Right kidney (tissue), 1 donor: ENCODE results near the gene HELZ.
A peak's percentile ranks its signal among the peaks of the same experiment; 100 is the strongest.
"Not testable (repeated sequence)": the region's sequence is repeated elsewhere in the genome, so short reads cannot be mapped to it uniquely, and the experiment has no call there.

Source experiments
- DNase-seq: peaks from one replicate; pipeline ENCODE4 v3.0.0-alpha.2; 2016

Gene HELZ

GRCh38 chr17:67265436-67266019 is 20.5 kb upstream of the HELZ start:
- no peak for DNase-seq

- DNase-seq, result no peak
Measured at GRCh38 chr17:67262435-67263117, 17.6 kb upstream of the HELZ start.

- DNase-seq, result no peak
Measured at GRCh38 chr17:67260170-67260987, 15.4 kb upstream of the HELZ start.

GRCh38 chr17:67258821-67259468 is 13.9 kb upstream of the HELZ start:
- DNase-seq, result no peak

- no peak for DNase-seq
Measured at GRCh38 chr17:67256075-67256732, 11.2 kb upstream of the HELZ start.

- no peak for DNase-seq
Measured at GRCh38 chr17:67253384-67253783, 8.4 kb upstream of the HELZ start.

GRCh38 chr17:67251586-67251985 is 6.6 kb upstream of the HELZ start:
- DNase-seq, result not testable (repeated sequence)

GRCh38 chr17:67248291-67248690 is 3.3 kb upstream of the HELZ start:
- no peak for DNase-seq

- no peak for DNase-seq
Measured at GRCh38 chr17:67247416-67247900, 2.5 kb upstream of the HELZ start.

GRCh38 chr17:67246653-67247415 is 1.8 kb upstream of the HELZ start:
- DNase-seq, result peak; percentile 68

- no peak for DNase-seq
Measured at GRCh38 chr17:67246403-67246652, 1.3 kb upstream of the HELZ start.

- peak; percentile 76 for DNase-seq
Measured at GRCh38 chr17:67245694-67246402, 852 bp upstream of the HELZ start.

GRCh38 chr17:67244431-67245072 is 444 bp downstream of the HELZ start:
- DNase-seq, result peak; percentile 88

GRCh38 chr17:67243284-67243683 is 1.7 kb downstream of the HELZ start:
- DNase-seq, result no peak

- DNase-seq, result no peak
Measured at GRCh38 chr17:67241719-67242341, 3.2 kb downstream of the HELZ start.

GRCh38 chr17:67239597-67239996 is 5.4 kb downstream of the HELZ start:
- DNase-seq, result no peak

GRCh38 chr17:67238991-67239390 is 6.0 kb downstream of the HELZ start:
- DNase-seq, result no peak

GRCh38 chr17:67232441-67232840 is 12.6 kb downstream of the HELZ start:
- DNase-seq, result no peak

GRCh38 chr17:67229109-67229955 is 15.7 kb downstream of the HELZ start:
- no peak for DNase-seq
